AG09309 (cell line): Measurements from ENCODE around the gene RNF220.
"Not testable (repeated sequence)": the region's sequence is repeated elsewhere in the genome, so short reads cannot be mapped to it uniquely, and the experiment has no call there.

Experiments used
- DNase-seq: peaks from one replicate; pipeline ENCODE4 v3.0.0-alpha.2; 2010; ENCODE audit warnings: low read depth
- H3K4me3 ChIP-seq: 2 replicates; pipeline ENCODE4 v1.5.1; 2011; ENCODE audit warnings: mild to moderate bottlenecking, low read depth, low read length, moderate library complexity; ENCODE audit not compliant: control insufficient read depth
- CTCF ChIP-seq: IDR thresholded peaks from 2 replicates; pipeline ENCODE4 v1.5.1; 2011; ENCODE audit warnings: mild to moderate bottlenecking, low read depth, low read length, inconsistent platforms; ENCODE audit not compliant: insufficient read depth, control insufficient read depth; ENCODE audit errors: missing control alignments

The RNF220 gene

GRCh38 chr1:44696789-44697345 lies 291.8 kb downstream of the RNF220 start:
- no peak for TF ChIP-seq CTCF
- DNase-seq: no peak
- no peak overlapping the region for H3K4me3 ChIP-seq

GRCh38 chr1:44698138-44698537 lies 293.1 kb downstream of the RNF220 start:
- TF ChIP-seq CTCF: no peak
- no peak for DNase-seq
- H3K4me3 ChIP-seq: no peak overlapping the region

- not testable (repeated sequence) for H3K4me3 ChIP-seq, DNase-seq
These were observed 294.3 kb downstream of the RNF220 start for GRCh38 chr1:44699375-44699774.

- no peak for TF ChIP-seq CTCF
- DNase-seq: no peak
These were observed 295.5 kb downstream of the RNF220 start for GRCh38 chr1:44700573-44700972.

GRCh38 chr1:44701141-44701573 lies 296.1 kb downstream of the RNF220 start:
- no peak for DNase-seq
- no peak for TF ChIP-seq CTCF
- no peak overlapping the region for H3K4me3 ChIP-seq

More at GRCh38 chr1:44700573-44700972, 295.5 kb downstream of the RNF220 start:
- no peak overlapping the region for H3K4me3 ChIP-seq
